Measurements from ENCODE around the gene LMAN1L.

DNA sequence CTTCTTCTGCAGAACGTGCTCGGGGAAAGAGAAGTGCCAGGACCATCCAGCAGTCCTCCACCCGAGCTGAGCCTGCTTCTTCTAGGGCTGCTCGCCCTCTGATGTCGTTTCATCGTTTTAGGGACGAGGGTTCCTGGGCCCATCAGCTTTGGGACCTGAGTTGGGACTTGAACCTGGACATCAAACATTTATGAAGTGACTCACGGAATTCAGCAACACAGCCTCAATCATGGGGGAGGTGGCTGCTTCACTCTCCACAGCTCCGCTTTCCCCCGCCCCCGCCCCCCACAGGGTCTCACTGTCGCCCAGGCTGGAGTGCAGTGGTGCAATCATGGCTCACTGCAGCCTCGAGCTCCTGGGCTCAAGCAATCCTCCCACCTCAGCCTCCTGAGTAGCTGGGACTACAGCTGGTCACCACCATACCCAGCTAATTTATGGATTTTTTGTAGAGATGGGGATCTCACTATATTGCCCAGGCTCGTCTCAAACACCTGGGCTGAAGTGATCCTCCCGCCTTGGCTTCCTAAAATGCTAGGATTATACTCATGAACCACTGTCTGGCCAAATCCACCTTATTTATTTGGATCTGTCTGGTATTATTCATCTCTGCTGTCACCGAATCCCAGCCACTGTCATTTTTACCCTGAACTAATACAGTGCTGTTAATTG lies 61.3 kb downstream of the LMAN1L start:
- no peak for TF ChIP-seq POLR2AphosphoS5 (IDR thresholded peaks at IDR 0.05; ENCODE audit: low read depth, low read length)
- TF ChIP-seq SIN3A (IDR thresholded peaks at IDR 0.05; ENCODE audit: borderline replicate concordance, insufficient read depth, low read length) = no peak
- TF ChIP-seq, protein P1, sequence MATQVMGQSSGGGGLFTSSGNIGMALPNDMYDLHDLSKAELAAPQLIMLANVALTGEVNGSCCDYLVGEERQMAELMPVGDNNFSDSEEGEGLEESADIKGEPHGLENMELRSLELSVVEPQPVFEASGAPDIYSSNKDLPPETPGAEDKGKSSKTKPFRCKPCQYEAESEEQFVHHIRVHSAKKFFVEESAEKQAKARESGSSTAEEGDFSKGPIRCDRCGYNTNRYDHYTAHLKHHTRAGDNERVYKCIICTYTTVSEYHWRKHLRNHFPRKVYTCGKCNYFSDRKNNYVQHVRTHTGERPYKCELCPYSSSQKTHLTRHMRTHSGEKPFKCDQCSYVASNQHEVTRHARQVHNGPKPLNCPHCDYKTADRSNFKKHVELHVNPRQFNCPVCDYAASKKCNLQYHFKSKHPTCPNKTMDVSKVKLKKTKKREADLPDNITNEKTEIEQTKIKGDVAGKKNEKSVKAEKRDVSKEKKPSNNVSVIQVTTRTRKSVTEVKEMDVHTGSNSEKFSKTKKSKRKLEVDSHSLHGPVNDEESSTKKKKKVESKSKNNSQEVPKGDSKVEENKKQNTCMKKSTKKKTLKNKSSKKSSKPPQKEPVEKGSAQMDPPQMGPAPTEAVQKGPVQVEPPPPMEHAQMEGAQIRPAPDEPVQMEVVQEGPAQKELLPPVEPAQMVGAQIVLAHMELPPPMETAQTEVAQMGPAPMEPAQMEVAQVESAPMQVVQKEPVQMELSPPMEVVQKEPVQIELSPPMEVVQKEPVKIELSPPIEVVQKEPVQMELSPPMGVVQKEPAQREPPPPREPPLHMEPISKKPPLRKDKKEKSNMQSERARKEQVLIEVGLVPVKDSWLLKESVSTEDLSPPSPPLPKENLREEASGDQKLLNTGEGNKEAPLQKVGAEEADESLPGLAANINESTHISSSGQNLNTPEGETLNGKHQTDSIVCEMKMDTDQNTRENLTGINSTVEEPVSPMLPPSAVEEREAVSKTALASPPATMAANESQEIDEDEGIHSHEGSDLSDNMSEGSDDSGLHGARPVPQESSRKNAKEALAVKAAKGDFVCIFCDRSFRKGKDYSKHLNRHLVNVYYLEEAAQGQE (IDR thresholded peaks at IDR 0.05; ENCODE audit: insufficient read depth in 1 of 2, low read depth in 2 of 2, low read length in 2 of 2) = no peak
- TF ChIP-seq TAF1 (IDR thresholded peaks at IDR 0.05; ENCODE audit: borderline replicate concordance, insufficient read depth, low read length) = no peak
